HUES6 (cell line): ENCODE measurements around the gene PHF14.
"Not testable (repeated sequence)": the region's sequence is repeated elsewhere in the genome, so short reads cannot be mapped to it uniquely, and the experiment has no call there.

Experiments
- H3K27ac ChIP-seq: 2 replicates; pipeline ENCODE4 v1.7.0; 2013; ENCODE audit warnings: low read depth, mild to moderate bottlenecking, low read length, inconsistent platforms
- H3K27me3 ChIP-seq: 2 replicates; pipeline ENCODE4 v1.6.1; 2013; ENCODE audit warnings: low read length; ENCODE audit not compliant: control insufficient read depth, insufficient read depth
- H3K36me3 ChIP-seq: 2 replicates; pipeline ENCODE4 v1.6.1; 2013; ENCODE audit warnings: low read length; ENCODE audit not compliant: control insufficient read depth, insufficient read depth
- H3K4me1 ChIP-seq: 2 replicates; pipeline ENCODE4 v1.6.1; 2013; ENCODE audit warnings: low read length; ENCODE audit not compliant: control insufficient read depth, insufficient read depth
- H3K4me3 ChIP-seq: 2 replicates; pipeline ENCODE4 v1.5.1; 2013; ENCODE audit warnings: low read depth, low read length
- H3K9ac ChIP-seq: one replicate; pipeline ENCODE4 v1.6.1; 2013; ENCODE audit warnings: mild to moderate bottlenecking, low read length
- H3K9me3 ChIP-seq: 2 replicates; pipeline ENCODE4 v1.6.1; 2013; ENCODE audit warnings: low read depth, low read length; ENCODE audit not compliant: control insufficient read depth, insufficient read depth

The PHF14 gene

DNA sequence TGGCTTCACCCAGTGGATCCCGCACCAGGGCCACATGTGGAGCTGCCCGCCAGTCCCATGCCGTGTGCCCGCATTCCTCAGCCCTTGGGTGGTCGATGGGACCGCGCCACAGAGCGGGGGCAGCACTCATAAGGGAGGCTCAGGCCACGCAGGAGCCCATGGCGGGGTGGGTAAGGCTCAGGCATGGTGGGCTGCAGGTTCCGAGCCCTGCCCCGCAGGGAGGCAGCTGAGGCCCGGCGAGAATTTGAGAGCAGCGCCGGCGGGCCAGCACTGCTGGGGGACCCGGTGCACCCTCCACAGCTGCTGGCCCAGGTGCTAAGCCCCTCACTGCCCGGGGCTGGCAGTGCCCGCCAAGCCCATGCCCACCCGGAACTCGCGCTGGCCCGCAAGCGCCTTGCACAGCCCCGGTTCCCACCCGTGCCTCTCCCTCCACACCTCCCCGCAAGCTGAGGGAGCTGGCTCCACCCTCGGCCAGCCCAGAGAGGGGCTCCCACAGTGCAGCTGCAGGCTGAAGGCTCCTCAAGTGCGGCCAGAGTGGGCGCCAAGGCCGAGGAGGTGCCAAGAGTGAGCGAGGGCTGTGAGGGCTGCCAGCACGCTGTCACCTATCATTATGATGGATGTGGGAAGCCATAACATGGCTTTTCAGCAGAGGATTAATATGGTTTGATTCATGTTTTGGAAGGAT is 22.0 kb downstream of the PHF14 start:
- not testable (repeated sequence) for H3K4me3 ChIP-seq, H3K27me3 ChIP-seq, H3K9ac ChIP-seq, H3K27ac ChIP-seq, H3K4me1 ChIP-seq
- H3K36me3 ChIP-seq, result peaks cover 52% of the 10 kb centered on the region
- H3K9me3 ChIP-seq, result peaks cover 15% of the 10 kb centered on the region; the same call in 1 of the 2 replicates

- Histone ChIP-seq H3K27me3 (no peaks in the 10 kb centered on the region), H3K9ac (no peak overlapping the region)
Measured at GRCh38 chr7:10998996-10999757, 25.5 kb downstream of the PHF14 start.

GRCh38 chr7:11005202-11005601 is 31.5 kb downstream of the PHF14 start:
- Histone ChIP-seq H3K27me3 (no peaks in the 10 kb centered on the region), H3K9ac (no peak overlapping the region), H3K4me1 (no peaks in the 10 kb centered on the region), H3K4me3 (no peak overlapping the region), H3K9me3 (no peaks in the 10 kb centered on the region), H3K27ac (no peak overlapping the region), H3K36me3 (peaks cover 8% of the 10 kb centered on the region)

More at GRCh38 chr7:10998996-10999757, 25.5 kb downstream of the PHF14 start:
- no peaks in the 10 kb centered on the region for H3K4me1 ChIP-seq
- peaks cover 30% of the 10 kb centered on the region for H3K36me3 ChIP-seq
- H3K9me3 ChIP-seq, result peaks cover 15% of the 10 kb centered on the region; the same call in 1 of the 2 replicates
- H3K27ac ChIP-seq, result 0 out of 2 replicates have a peak overlapping the region, but pooled peaks have one; percentile 41
- no peak overlapping the region for H3K4me3 ChIP-seq

DNA sequence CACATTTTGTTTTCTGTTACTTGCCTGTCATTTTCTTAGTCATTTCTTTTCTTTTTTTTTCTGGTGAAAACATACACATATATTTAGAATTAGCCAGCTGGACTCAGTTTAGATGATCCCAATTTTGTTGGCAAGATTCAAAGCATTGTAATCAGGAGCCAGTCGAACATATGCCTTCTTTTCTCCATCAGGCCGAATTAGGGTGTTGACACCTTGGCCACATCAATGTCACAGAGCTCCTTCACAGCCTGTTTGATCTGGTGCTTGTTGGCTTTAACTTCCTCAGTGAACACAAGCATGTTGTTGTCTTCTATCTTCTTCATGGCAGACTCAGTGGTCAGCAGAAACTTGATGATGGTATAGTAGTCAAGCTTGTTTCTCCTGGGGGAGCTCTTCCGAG is 32.6 kb downstream of the PHF14 start:
- H3K27me3 ChIP-seq, result no peaks in the 10 kb centered on the region
- no peak overlapping the region for H3K27ac ChIP-seq
- no peak overlapping the region for H3K4me3 ChIP-seq
- H3K9me3 ChIP-seq, result no peaks in the 10 kb centered on the region
- no peak overlapping the region for H3K9ac ChIP-seq
- H3K4me1 ChIP-seq, result no peaks in the 10 kb centered on the region
- peaks cover 8% of the 10 kb centered on the region for H3K36me3 ChIP-seq

DNA sequence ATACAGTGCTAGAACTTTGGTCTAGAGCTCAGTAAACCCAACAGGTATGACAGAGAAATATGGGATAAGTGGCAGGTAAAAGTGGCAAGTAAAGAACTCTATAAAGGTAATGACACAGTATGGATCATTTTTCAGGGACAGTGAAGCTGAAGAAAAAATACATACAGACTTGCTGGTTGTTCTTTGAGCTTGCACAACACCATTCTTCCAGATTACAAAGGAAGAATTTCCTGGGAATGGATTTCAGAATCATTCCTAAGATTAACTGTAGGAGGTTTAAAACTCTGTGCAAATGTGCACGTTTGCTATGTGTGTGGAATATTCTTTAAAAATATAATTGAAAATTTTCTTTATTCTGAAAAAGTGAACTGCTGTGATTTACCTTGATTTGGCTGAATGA is 36.0 kb downstream of the PHF14 start:
- H3K9ac ChIP-seq, result no peak overlapping the region
- H3K36me3 ChIP-seq, result peaks cover 15% of the 10 kb centered on the region
- no peak overlapping the region for H3K4me3 ChIP-seq
- H3K4me1 ChIP-seq, result no peaks in the 10 kb centered on the region
- H3K27me3 ChIP-seq, result no peaks in the 10 kb centered on the region
- no peak overlapping the region for H3K27ac ChIP-seq
- no peaks in the 10 kb centered on the region for H3K9me3 ChIP-seq

GRCh38 chr7:11021468-11021867 is 47.8 kb downstream of the PHF14 start:
- H3K36me3 ChIP-seq, result peaks cover 15% of the 10 kb centered on the region
- H3K4me1 ChIP-seq, result no peaks in the 10 kb centered on the region
- no peaks in the 10 kb centered on the region for H3K27me3 ChIP-seq
- H3K9me3 ChIP-seq, result no peaks in the 10 kb centered on the region
- H3K9ac ChIP-seq, result no peak overlapping the region
- H3K4me3 ChIP-seq, result no peak overlapping the region
- H3K27ac ChIP-seq, result no peak overlapping the region

GRCh38 chr7:11026452-11027359 is 53.0 kb downstream of the PHF14 start:
- no peak overlapping the region for H3K4me3 ChIP-seq
- H3K9ac ChIP-seq, result no peak overlapping the region
- no peak overlapping the region for H3K27ac ChIP-seq
- H3K9me3 ChIP-seq, result no peaks in the 10 kb centered on the region
- no peaks in the 10 kb centered on the region for H3K27me3 ChIP-seq
- peaks cover 15% of the 10 kb centered on the region for H3K36me3 ChIP-seq
- H3K4me1 ChIP-seq, result no peaks in the 10 kb centered on the region

DNA sequence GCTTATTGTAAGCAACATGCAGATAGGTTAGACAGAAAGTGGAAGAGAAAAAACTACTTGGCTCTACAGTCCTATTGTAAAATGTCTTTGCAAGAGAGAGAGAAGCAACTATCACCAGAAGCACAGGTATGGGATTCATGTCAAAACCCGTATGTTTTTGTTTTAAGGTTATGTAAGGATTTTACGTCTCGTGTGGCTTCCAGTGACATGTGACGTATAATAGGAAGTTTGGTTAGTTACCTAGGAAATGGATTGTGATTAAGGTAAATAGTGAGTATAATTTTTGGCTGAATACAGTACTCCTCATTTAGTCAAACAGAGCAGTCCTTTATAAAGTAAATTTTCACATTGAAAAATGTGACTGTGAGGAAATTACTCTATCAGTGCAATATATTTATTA is 62.0 kb downstream of the PHF14 start:
- H3K36me3 ChIP-seq, result peaks cover 34% of the 10 kb centered on the region
- H3K27ac ChIP-seq, result no peak overlapping the region
- H3K9me3 ChIP-seq, result no peaks in the 10 kb centered on the region
- H3K27me3 ChIP-seq, result no peaks in the 10 kb centered on the region
- no peak overlapping the region for H3K9ac ChIP-seq
- no peak overlapping the region for H3K4me3 ChIP-seq
- H3K4me1 ChIP-seq, result no peaks in the 10 kb centered on the region

DNA sequence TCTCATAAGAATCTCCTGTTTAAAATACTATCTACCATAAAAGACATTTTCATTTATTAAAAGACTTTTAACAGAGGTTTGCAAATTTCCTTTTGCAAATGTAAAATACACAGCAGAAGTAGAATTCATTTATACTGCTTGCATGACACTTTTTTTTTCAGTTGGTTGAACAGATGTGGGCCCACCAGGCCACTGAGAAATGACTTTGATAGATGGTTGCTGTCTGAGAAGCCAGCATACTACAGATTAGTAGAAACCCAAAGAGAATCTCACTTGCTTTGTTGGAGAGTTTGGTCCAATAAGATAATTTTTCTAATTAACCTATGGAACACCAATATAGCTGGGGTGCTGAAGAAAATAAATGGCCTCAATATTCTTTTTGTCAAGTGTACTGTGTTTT is 66.3 kb downstream of the PHF14 start:
- Histone ChIP-seq H3K9me3 (no peaks in the 10 kb centered on the region), H3K36me3 (peaks cover 42% of the 10 kb centered on the region), H3K4me3 (no peak overlapping the region), H3K9ac (no peak overlapping the region), H3K27ac (no peak overlapping the region), H3K4me1 (no peaks in the 10 kb centered on the region), H3K27me3 (no peaks in the 10 kb centered on the region)

GRCh38 chr7:11054033-11054432 is 80.4 kb downstream of the PHF14 start:
- Histone ChIP-seq H3K4me1 (no peaks in the 10 kb centered on the region), H3K9ac (no peak overlapping the region), H3K4me3 (no peak overlapping the region), H3K27ac (no peak overlapping the region), H3K27me3 (no peaks in the 10 kb centered on the region), H3K9me3 (no peaks in the 10 kb centered on the region), H3K36me3 (peaks cover 23% of the 10 kb centered on the region)
